Stimulated activated CD4-positive, alpha-beta T cell treated with anti-CD3 and anti-CD28 coated beads, Interleukin-4, amount 100 ng/mL, for 1 hour (primary cell): Measurements from ENCODE around the gene SLC16A10.
"Not testable (repeated sequence)": the region's sequence is repeated elsewhere in the genome, so short reads cannot be mapped to it uniquely, and the experiment has no call there.

Experiments
- DNase-seq: peaks from one replicate; pipeline ENCODE4 v3.0.0-alpha.2; 2020

SLC16A10 gene

GRCh38 chr6:111087871-111088667 is 766 bp downstream of the SLC16A10 start:
- DNase-seq: peak; percentile 66

GRCh38 chr6:111088668-111089003 is 1.3 kb downstream of the SLC16A10 start:
- DNase-seq: no peak

- no peak for DNase-seq
These were observed 3.5 kb downstream of the SLC16A10 start for GRCh38 chr6:111090766-111091165.

- DNase-seq: no peak
These were observed 4.7 kb downstream of the SLC16A10 start for GRCh38 chr6:111091987-111092386.

- DNase-seq: not testable (repeated sequence)
These were observed 8.2 kb downstream of the SLC16A10 start for GRCh38 chr6:111095488-111095887.

- peak; percentile 40 for DNase-seq
These were observed 8.9 kb downstream of the SLC16A10 start for GRCh38 chr6:111096246-111096645.

- no peak for DNase-seq
These were observed 11.3 kb downstream of the SLC16A10 start for GRCh38 chr6:111098597-111098996.

- no peak for DNase-seq
These were observed 14.7 kb downstream of the SLC16A10 start for GRCh38 chr6:111101987-111102386.

- peak; percentile 43 for DNase-seq
These were observed 18.3 kb downstream of the SLC16A10 start for GRCh38 chr6:111105578-111105977.

GRCh38 chr6:111107589-111107988 is 20.3 kb downstream of the SLC16A10 start:
- DNase-seq: no peak

- DNase-seq: no peak
These were observed 22.7 kb downstream of the SLC16A10 start for GRCh38 chr6:111110036-111110435.

- peak; percentile 33 for DNase-seq
These were observed 26.2 kb downstream of the SLC16A10 start for GRCh38 chr6:111113336-111114086.

- no peak for DNase-seq
These were observed 26.8 kb downstream of the SLC16A10 start for GRCh38 chr6:111114087-111114443.

- no peak for DNase-seq
These were observed 27.2 kb downstream of the SLC16A10 start for GRCh38 chr6:111114482-111114881.

- DNase-seq: no peak
These were observed 31.5 kb downstream of the SLC16A10 start for GRCh38 chr6:111118826-111119225.

- DNase-seq: no peak
These were observed 32.4 kb downstream of the SLC16A10 start for GRCh38 chr6:111119571-111120329.

GRCh38 chr6:111121789-111122350 is 34.6 kb downstream of the SLC16A10 start:
- no peak for DNase-seq

- no peak for DNase-seq
These were observed 35.4 kb downstream of the SLC16A10 start for GRCh38 chr6:111122458-111123286.

- no peak for DNase-seq
These were observed 37.1 kb downstream of the SLC16A10 start for GRCh38 chr6:111124406-111124805.

- no peak for DNase-seq
These were observed 41.7 kb downstream of the SLC16A10 start for GRCh38 chr6:111129013-111129412.

GRCh38 chr6:111131018-111131417 is 43.7 kb downstream of the SLC16A10 start:
- DNase-seq: not testable (repeated sequence)

GRCh38 chr6:111132669-111133068 is 45.4 kb downstream of the SLC16A10 start:
- DNase-seq: not testable (repeated sequence)
